NCI-H82 treated with DMSO at 0.1 percent for 48 hours (cell line): Measurements from ENCODE around the gene ZNF365.
"Not testable (repeated sequence)": the region's sequence is repeated elsewhere in the genome, so short reads cannot be mapped to it uniquely, and the experiment has no call there.

Experiments
- DNase-seq: peaks from one replicate; lab custom pipeline; 2025; ENCODE audit not compliant: unreplicated experiment; lab: John Stamatoyannopoulos, UW

ZNF365 gene, protein sequence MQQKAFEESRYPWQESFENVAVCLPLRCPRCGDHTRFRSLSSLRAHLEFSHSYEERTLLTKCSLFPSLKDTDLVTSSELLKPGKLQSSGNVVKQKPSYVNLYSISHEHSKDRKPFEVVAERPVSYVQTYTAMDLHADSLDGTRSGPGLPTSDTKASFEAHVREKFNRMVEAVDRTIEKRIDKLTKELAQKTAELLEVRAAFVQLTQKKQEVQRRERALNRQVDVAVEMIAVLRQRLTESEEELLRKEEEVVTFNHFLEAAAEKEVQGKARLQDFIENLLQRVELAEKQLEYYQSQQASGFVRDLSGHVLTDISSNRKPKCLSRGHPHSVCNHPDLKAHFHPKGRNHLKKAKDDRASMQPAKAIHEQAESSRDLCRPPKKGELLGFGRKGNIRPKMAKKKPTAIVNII

GRCh38 chr10:62373995-62374861, at the start of gene ZNF365:
Gene ZNF365, plus strand, starts transcription at chr10:62374369. Its CDS starts 1,825 bp downstream, at chr10:62376194.
- DNase-seq, result no peak

DNA sequence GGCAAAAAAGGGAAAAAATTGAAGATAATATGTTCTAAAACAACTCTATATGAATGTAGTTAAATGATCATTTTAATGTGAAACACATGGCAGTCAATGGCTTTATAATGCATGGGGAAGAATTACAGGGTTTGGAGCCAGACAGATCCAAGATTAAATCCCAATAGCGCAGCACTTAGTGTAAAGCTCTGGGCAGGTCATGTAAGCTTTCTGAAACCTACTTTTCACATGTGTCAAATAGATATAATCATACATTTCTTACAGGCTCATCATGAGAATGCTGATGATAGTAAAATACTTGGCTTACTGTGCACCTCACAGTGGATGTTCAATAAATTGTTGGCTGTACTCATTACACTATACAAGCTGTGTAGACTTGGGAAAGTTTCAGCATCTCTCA, 48.0 kb upstream of the ZNF365 start:
- DNase-seq, result no peak

DNA sequence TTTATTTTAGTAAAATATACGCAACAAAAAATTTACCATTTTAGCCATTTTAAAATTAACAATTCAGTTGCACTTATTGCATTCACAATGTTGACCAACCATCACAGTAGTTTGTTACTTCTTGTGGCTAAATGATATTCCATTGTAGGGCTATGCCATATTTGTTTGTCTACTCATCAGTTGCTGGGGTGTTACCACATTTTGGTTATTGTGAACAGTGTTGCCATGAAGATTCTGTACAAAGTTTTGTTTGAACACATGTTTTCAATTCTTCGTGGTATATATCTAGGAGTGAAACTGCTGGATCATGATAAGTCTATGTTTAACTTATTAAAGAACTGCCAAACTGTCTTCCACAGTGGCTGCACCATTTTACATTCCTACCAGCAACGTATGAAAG, 46.3 kb upstream of the ZNF365 start:
- DNase-seq, result no peak

- no peak for DNase-seq
These were observed 44.0 kb upstream of the ZNF365 start for GRCh38 chr10:62330213-62330612.

DNA sequence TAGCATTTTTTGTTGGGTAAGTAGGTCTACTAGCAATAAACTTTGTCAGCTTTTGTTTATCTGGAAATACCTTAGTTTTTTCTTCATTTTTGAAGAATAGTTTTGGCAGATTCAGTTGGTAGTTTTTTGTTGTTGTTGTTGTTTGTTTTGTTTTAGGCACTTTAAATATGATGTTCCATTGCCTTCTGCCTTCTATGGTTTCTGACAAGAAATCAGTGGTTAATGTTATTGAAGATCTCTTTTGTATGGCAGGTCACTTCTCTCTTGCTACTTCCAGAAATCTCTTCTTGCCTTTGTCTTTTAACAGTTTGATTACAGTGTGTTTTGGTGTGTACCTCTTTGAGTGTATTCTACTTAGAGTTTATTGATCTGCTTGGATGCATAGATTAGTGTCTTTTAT, 41.8 kb upstream of the ZNF365 start:
- no peak for DNase-seq

DNA sequence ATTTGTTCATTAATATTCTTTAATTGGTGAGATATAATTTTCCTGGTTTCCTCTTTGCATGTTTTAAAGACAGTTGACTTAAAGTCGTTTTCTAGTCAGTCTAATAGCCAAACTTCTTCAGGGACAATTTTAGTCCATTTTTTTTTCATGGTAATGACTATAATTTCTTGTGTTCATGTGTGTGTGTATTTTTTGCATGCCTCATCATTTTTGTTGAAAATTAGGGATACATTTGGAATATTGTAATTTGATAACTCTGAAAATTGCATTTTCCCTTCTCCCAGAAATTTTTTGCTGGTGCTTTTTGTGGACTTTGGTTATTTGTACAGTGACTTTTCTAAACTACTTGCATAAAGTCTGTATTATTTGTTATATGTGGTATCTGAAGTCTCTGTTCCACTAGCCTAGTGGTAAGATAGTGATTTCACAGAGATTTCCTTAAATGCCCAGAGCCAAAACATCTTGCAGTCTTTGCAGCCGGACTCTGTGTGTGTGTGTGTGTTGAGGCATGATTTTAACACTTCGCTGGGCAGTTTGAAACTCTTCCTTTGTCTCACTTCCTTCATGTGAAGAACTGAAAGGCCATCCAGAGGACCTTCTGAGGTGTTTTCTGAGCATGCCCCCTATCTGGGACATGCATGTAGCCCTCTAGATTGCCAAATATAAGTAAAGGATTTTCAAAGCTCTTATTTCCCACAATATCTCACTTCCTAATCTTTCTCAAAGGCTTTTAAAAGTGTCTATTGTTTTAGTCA, 40.9 kb upstream of the ZNF365 start:
- no peak for DNase-seq

DNA sequence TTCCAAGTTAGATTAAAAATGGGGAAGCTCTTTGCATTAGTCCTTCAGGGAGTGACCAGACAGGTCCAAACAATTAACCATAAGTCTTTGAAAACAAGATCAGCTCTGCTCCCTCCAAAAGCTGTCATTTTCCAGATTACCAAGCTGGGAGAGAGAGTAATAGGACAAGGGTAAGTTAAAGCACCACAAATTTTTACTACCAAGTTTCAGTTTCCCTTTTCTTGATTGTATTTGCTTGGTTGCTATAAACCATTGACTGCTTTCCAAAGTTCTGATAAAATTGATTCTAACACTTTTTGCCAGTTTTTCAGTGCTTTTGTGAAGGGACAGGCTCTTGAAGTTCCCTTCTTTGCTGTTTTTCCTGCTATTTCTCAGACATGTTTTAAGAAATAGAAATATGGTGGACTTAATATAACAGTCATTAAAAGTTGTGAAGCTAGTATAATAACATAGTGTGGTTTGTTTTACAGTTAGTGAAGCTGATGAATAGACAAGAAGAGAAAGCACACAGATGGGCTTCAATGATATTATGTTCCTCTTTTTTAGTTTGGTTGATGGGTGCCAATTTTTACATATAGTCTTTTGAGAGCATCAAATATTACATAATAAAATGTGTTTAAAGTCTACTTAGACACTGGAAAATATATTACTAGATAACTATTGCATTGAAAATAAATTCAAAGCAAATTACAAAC, 40.0 kb upstream of the ZNF365 start:
- no peak for DNase-seq

- DNase-seq, result no peak
These were observed 38.8 kb upstream of the ZNF365 start for GRCh38 chr10:62335326-62335725.

DNA sequence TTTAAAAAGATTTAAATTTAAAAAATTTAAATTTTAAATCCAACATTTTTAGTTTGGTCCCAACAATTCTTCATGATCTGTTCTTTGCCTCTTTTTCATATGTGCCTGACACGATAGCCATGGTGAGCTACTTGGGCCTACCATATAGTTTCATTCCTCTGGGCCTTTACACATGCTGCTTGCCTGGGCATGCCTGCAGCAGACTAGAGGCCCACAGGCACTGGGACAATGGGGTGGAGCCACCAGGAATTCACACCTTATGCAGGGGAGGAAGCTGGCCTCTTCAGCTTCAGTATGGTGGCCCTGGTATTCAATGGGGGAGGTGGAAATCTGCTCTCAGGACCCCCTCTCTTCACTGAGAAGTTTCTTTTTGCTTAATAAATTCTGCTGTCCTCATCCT, 37.8 kb upstream of the ZNF365 start:
- no peak for DNase-seq

- no peak for DNase-seq
These were observed 32.8 kb upstream of the ZNF365 start for GRCh38 chr10:62341419-62341818.

DNA sequence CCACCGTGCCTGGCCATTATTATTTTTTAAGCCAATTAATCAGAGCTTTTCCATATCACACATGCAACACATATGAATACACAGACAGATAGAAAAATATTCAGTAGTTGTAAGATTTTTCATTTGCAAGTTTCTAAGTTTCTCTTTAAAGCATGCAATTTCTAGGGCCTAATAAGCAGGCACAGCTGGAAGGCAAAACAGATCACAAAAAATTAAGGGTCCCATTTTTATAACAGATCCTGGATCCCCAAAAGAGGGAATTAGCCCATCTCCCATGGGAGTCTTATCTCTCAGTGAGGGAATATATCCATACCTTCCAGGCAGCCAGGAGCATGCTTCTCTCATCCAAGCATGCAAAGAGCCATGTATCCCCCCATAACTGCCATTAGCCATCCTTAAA, 31.2 kb upstream of the ZNF365 start:
- no peak for DNase-seq

- no peak for DNase-seq
These were observed 26.1 kb upstream of the ZNF365 start for GRCh38 chr10:62348029-62348428.

- DNase-seq, result no peak
These were observed 21.7 kb upstream of the ZNF365 start for GRCh38 chr10:62352356-62352970.

GRCh38 chr10:62354916-62355315, 19.3 kb upstream of the ZNF365 start:
- DNase-seq, result no peak

DNA sequence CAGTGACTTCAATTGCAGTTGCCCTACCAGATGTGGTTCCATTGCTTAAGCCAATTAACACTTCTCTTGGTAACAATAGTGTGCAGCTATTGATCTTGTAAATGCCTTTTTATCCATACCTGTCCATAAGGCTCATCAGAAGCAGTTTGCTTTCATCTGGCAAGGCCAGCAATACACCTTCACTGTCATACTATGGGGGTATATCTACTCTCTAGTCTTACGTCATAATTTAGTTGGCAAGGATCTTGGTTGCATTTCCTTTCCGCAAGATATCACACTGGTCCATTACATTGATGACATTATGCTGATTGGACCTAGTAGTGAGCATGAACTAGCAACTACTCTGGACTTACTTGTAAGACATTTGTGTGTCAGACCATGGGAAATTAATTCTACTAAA, 17.7 kb upstream of the ZNF365 start:
- DNase-seq, result no peak

DNA sequence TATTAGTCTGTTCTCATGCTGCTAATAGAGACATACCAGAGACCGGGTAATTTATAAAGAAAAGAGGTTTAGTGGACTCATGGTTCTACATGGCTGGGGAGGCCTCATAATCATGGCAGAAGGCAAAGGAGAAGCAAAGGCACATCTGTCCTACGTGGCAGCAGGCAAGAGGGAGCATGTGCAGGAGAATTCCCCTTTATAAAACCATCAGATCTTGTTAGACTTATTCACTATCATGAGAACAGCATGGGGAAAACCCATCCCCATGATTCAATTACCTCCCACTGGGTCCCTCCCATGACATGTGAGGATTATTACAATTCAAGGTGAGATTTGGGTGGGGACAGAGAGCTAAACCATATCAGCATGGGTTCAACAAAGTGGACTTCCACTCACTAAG, 16.0 kb upstream of the ZNF365 start:
- not testable (repeated sequence) for DNase-seq

- DNase-seq, result no peak
These were observed 552 bp upstream of the ZNF365 start for GRCh38 chr10:62373639-62373994.

GRCh38 chr10:62374862-62375710, 917 bp downstream of the ZNF365 start:
- no peak for DNase-seq
